Measurements from ENCODE around the gene ITGAL.
"Not testable (repeated sequence)": the region's sequence is repeated elsewhere in the genome, so short reads cannot be mapped to it uniquely, and the experiment has no call there.

Gene ITGAL

DNA sequence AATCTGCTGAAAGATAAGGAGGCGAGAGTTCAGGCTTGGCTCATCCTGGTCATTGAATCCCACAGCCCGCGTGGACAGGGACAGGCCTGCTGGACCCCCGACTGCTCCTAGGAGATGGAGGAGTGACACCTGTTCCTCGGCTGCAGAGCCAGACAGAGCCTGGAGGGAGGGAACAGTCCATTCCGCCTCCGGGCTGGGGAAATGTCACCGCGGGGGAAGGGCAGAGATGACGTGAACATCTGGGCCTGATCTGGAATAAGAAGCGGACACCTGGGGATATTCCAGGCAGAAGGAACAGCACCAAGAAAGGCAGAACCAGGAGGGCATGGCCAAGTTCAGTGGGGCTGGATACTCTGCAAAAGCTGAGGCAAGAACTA, 60.6 kb downstream of the ITGAL start:
- H3K4me1 ChIP-seq (ENCODE audit: control insufficient read depth in 5 of 5, insufficient read depth in 5 of 5, low read length in 5 of 5): peaks cover 5 to 42% (median 32%) of the 10 kb centered on the region in 5 donors
- no peak overlapping the region for H3K27ac ChIP-seq (ENCODE audit: low read depth, low read length)
- no peak overlapping the region for H3K9ac ChIP-seq (ENCODE audit: low read length in 5 of 5)

DNA sequence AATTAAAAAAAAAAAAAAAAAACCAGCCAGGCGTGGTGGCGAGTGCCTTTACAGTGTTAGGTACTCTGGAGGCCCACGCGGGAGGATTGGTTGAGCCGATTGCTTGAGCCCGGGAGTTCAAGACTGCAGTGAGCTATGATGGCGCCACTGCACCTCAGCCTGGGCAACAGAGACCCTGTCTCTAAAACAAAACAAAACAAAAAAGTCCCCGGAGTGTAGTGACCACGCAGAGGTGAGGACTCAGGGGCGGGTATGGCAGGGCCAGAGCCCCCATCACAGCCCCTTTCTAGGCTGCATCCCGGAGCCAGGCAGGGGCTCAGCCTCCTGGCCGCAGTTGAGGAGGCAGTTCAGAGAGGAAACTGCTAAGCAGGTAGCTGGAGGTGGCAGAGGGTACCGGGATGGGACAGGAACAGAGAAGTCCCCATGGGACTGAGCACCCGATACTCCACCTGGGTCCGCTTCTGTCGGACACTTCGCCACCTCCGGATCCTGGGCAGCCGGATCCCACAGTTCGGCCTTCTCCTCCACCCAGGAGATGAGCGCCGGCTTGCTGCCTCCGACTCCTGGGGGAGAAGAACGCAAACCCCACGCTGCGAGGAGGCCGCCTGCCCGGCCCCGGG, 61.3 kb downstream of the ITGAL start:
- peak overlapping the region; percentile 96 for H3K27ac ChIP-seq (ENCODE audit: low read depth, low read length)
- peaks cover 0 to 24% (median 17%) of the 10 kb centered on the region in 5 donors for H3K36me3 ChIP-seq (ENCODE audit: control insufficient read depth in 5 of 5, insufficient read depth in 5 of 5, low read length in 5 of 5)
- peak overlapping the region in 4 of 5 donors; percentile 90 to 94 (median 92) for H3K9ac ChIP-seq (ENCODE audit: low read length in 5 of 5)
- no peaks in the 10 kb centered on the region for H3K9me3 ChIP-seq (ENCODE audit: control insufficient read depth in 5 of 5, low read length in 5 of 5)
- H3K4me1 ChIP-seq (ENCODE audit: control insufficient read depth in 5 of 5, insufficient read depth in 5 of 5, low read length in 5 of 5): peaks cover 5 to 37% (median 31%) of the 10 kb centered on the region in 5 donors
- H3K4me3 ChIP-seq (ENCODE audit: low read depth in 1 of 5, low read length in 5 of 5): peak overlapping the region; percentile 26 to 90 (median 82)
- H3K27me3 ChIP-seq (ENCODE audit: control insufficient read depth in 5 of 5, insufficient read depth in 4 of 5, low read length in 5 of 5): no peaks in the 10 kb centered on the region

More for the DNA sequence above, 60.6 kb downstream of the ITGAL start:
- peak overlapping the region in 1 of 5 donors; percentile 2 for H3K4me3 ChIP-seq (ENCODE audit: low read depth in 1 of 5, low read length in 5 of 5)
- H3K9me3 ChIP-seq (ENCODE audit: control insufficient read depth in 5 of 5, low read length in 5 of 5): no peaks in the 10 kb centered on the region
- peaks cover 0 to 24% (median 17%) of the 10 kb centered on the region in 5 donors for H3K36me3 ChIP-seq (ENCODE audit: control insufficient read depth in 5 of 5, insufficient read depth in 5 of 5, low read length in 5 of 5)
- H3K27me3 ChIP-seq (ENCODE audit: control insufficient read depth in 5 of 5, insufficient read depth in 4 of 5, low read length in 5 of 5): no peaks in the 10 kb centered on the region

DNA sequence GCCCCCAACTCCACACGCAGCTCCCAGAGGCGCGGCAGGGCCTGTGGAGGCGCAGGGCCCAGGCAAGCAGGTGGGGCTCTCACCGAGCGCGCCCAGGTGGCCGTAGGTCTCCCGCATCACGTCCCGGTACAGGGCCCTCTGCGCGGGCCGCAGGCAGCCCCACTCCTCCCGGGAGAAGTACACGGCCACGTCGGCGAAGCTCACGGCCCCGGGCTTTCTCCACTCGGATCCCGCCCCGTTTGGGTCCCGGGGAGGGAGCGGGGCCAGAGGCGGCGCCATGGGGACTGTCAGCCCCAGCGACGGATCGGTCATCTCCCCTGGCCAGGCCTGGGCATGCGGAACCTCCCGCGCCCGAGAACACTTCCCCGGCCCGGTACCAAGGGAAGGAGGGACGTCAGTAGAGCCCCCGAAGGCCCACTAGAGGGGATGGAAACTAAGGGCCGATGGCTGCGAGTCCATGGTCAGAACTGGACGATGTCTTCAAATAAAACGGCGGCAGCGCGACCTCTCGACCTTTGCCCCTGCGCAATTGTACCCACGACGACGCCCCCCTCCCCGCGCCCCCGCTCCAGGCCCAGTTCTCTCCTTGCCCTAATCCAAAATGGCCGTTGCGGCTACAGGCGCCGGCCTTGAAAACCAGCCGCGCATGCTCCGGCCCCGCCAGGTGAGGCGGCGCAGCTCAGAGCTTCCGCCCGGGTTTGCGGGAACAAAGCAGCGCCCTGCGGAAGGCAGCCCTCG, 62.0 kb downstream of the ITGAL start, which contains the start of gene ZNF747:
TSS of gene ZNF747 (minus strand) at position 491 of the 738 bp plus-strand sequence. CDS start at position 312, 179 bp downstream.
- H3K4me1 ChIP-seq (ENCODE audit: control insufficient read depth in 5 of 5, insufficient read depth in 5 of 5, low read length in 5 of 5): peaks cover 2 to 30% (median 26%) of the 10 kb centered on the region in 5 donors
- peak within 1 kb of the TSS; percentile 96 for H3K27ac ChIP-seq (ENCODE audit: low read depth, low read length)
- H3K4me3 ChIP-seq (ENCODE audit: low read depth in 1 of 5, low read length in 5 of 5): peak within 1 kb of the TSS; percentile 79 to 90 (median 88)
- peaks cover 0 to 24% (median 17%) of the 10 kb centered on the region in 5 donors for H3K36me3 ChIP-seq (ENCODE audit: control insufficient read depth in 5 of 5, insufficient read depth in 5 of 5, low read length in 5 of 5)
- peak within 1 kb of the TSS; percentile 73 to 94 (median 91) for H3K9ac ChIP-seq (ENCODE audit: low read length in 5 of 5)
- no peaks in the 10 kb centered on the region for H3K27me3 ChIP-seq (ENCODE audit: control insufficient read depth in 5 of 5, insufficient read depth in 4 of 5, low read length in 5 of 5)
- no peaks in the 10 kb centered on the region for H3K9me3 ChIP-seq (ENCODE audit: control insufficient read depth in 5 of 5, low read length in 5 of 5)

DNA sequence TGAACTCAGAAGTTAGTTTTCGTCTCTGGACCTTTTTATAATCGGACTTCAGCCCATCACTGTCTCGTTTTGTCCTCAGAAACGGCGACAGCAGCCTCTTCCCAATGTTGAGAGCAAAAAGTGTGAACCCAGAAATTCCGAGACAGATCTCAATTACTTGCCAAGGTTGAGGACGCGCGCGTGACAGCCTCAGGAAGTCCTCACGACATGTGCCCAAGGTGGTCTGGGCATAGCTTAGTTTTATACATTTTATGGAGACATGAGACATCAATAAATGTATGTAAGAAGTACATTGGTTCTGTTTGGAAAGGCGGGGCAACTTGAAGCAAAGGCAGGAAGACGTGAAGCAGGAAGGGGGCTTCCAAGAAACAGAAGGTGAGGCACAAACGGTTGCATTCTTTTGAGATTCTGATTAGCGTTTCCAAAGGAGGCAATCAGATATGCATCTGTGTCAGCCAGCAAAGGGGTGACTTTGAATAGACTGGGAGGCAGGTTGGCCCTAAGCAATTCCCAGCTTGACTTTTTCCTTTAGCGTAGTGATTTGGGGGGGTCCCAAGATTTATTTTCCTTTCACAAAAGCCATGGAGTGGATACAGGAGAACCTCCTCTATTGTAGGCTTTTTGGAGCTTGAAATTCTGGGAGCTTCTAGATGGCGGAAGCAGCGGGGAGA, 62.7 kb downstream of the ITGAL start:
- H3K36me3 ChIP-seq (ENCODE audit: control insufficient read depth in 5 of 5, insufficient read depth in 5 of 5, low read length in 5 of 5): peaks cover 0 to 24% (median 17%) of the 10 kb centered on the region in 5 donors
- no peaks in the 10 kb centered on the region for H3K9me3 ChIP-seq (ENCODE audit: control insufficient read depth in 5 of 5, low read length in 5 of 5)
- H3K4me3 ChIP-seq (ENCODE audit: low read depth in 1 of 5, low read length in 5 of 5): peak overlapping the region; percentile 79 to 90 (median 88)

DNA sequence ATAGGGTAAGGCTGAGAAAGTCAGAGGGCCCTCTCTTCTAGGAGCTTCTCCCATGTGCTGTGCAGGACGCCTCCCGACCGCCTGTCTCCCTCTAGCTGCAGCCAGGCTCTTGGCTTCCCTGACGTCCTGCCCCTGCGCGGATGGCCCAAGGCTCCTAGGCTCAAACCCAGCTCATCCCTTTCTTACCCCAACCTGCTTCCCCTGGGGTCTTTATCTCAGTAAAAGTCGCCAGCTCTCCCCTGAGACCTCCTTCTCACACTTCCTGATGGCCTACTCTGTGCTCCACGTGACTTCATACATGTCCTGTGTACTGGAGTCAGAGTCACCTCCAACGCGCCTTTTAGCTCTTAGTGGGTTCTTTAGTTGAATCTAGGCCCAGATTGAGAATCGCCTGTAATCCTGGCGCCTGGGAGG, 63.2 kb downstream of the ITGAL start:
- peaks cover 2 to 30% (median 26%) of the 10 kb centered on the region in 5 donors for H3K4me1 ChIP-seq (ENCODE audit: control insufficient read depth in 5 of 5, insufficient read depth in 5 of 5, low read length in 5 of 5)
- peaks cover 0 to 21% (median 15%) of the 10 kb centered on the region in 5 donors for H3K36me3 ChIP-seq (ENCODE audit: control insufficient read depth in 5 of 5, insufficient read depth in 5 of 5, low read length in 5 of 5)

More for the DNA sequence above, 62.7 kb downstream of the ITGAL start:
- Histone ChIP-seq H3K27me3 (ENCODE audit: control insufficient read depth in 5 of 5, insufficient read depth in 4 of 5, low read length in 5 of 5) (no peaks in the 10 kb centered on the region), H3K27ac (ENCODE audit: low read depth, low read length) (peak overlapping the region; percentile 96), H3K4me1 (ENCODE audit: control insufficient read depth in 5 of 5, insufficient read depth in 5 of 5, low read length in 5 of 5) (peaks cover 2 to 30% (median 26%) of the 10 kb centered on the region in 5 donors), H3K9ac (ENCODE audit: low read length in 5 of 5) (peak overlapping the region; percentile 73 to 94 (median 91))

DNA sequence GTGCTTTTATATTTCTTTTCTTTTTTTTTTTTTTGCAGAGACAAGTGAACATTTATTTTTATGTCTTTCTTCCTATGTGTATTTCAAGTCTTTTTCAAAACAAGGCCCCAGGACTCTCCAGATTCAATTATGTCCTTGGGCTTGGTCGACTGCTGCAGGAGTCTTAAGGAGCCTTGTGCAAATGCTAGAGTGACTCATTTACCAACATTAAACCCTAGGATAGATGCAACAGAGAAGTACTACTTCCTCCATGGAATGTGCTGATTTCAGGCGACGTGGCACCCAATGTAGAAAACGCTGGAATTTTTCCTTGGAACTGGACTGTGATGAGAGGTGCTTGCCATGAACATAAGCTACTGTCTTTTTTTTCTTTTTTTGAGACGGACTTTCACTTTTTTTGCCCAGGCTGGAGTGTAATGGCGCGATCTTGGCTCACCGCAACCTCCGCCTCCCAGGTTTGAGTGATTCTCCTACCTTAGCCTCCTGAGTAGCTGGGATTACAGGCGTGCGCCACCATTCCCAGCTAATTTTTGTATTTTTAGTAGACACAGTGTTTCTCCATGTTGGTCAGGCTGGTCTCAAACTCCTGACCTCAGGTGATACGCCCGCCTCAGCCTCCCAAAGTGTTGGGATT, 64.0 kb downstream of the ITGAL start:
- Histone ChIP-seq H3K27ac (ENCODE audit: low read depth, low read length) (peak overlapping the region; percentile 96), H3K36me3 (ENCODE audit: control insufficient read depth in 5 of 5, insufficient read depth in 5 of 5, low read length in 5 of 5) (peaks cover 0 to 14% (median 9%) of the 10 kb centered on the region in 5 donors), H3K4me1 (ENCODE audit: control insufficient read depth in 5 of 5, insufficient read depth in 5 of 5, low read length in 5 of 5) (peaks cover 3 to 36% (median 26%) of the 10 kb centered on the region in 5 donors)
- H3K9me3 ChIP-seq (ENCODE audit: control insufficient read depth in 5 of 5, low read length in 5 of 5); H3K4me3 ChIP-seq (ENCODE audit: low read depth in 1 of 5, low read length in 5 of 5); H3K27me3 ChIP-seq (ENCODE audit: control insufficient read depth in 5 of 5, insufficient read depth in 4 of 5, low read length in 5 of 5); H3K9ac ChIP-seq (ENCODE audit: low read length in 5 of 5): not testable (repeated sequence)

More for the DNA sequence above, 63.2 kb downstream of the ITGAL start:
- peak overlapping the region; percentile 96 for H3K27ac ChIP-seq (ENCODE audit: low read depth, low read length)
- no peaks in the 10 kb centered on the region for H3K27me3 ChIP-seq (ENCODE audit: control insufficient read depth in 5 of 5, insufficient read depth in 4 of 5, low read length in 5 of 5)
- peak overlapping the region in 4 of 5 donors; percentile 90 to 94 (median 92) for H3K9ac ChIP-seq (ENCODE audit: low read length in 5 of 5)
- no peaks in the 10 kb centered on the region for H3K9me3 ChIP-seq (ENCODE audit: control insufficient read depth in 5 of 5, low read length in 5 of 5)
- H3K4me3 ChIP-seq (ENCODE audit: low read depth in 1 of 5, low read length in 5 of 5): peak overlapping the region; percentile 79 to 90 (median 88)

DNA sequence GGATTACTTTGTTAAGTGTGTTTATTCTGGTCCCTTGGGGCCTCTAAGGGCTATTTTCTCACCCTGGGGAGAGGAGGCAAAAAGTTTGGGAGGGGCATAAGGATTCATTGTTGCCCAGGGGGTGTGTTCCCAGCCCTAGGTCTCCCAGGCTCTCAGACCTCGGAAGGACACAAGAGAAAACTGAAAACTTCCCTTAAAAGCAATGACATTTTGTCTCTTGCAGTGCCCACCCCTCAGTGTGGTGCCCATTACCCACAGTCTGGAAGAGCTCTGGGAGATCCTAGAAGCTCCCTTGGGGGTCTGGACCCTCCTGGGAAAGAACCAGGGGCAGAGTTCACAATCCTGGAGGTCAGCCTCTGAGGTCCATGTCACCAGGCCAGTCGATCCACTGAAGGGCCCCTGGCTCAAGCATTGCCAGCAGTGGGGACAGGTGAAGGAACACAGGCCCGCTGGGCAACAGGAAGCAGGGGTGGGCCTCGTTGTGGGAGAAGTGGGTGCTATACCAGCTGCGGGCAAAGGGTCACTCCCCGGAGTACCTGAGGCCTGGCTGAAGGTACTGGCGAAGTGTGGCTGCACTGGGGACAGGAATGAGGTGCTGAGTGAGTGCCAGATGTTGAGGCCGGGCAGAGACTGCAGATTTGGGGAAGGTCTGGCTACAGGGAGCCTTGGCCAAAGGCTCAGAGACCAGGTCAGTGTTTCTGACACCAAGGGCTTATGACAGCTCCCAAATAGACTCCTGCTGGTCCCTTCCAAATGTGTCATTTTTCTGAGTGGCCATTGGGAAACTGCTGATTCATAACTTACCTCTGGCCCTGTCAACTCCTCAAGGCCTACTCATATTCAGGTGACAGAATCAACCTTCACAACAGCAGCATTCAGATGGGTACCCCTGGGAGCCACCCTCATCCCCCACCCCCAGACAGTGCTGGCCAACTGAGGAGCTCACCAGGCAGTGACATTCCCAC, 66.7 kb downstream of the ITGAL start:
- H3K27me3 ChIP-seq (ENCODE audit: control insufficient read depth in 5 of 5, insufficient read depth in 4 of 5, low read length in 5 of 5): no peaks in the 10 kb centered on the region
- H3K9me3 ChIP-seq (ENCODE audit: control insufficient read depth in 5 of 5, low read length in 5 of 5): no peaks in the 10 kb centered on the region
- no peaks in the 10 kb centered on the region for H3K36me3 ChIP-seq (ENCODE audit: control insufficient read depth in 5 of 5, insufficient read depth in 5 of 5, low read length in 5 of 5)
- H3K9ac ChIP-seq (ENCODE audit: low read length in 5 of 5): peak overlapping the region in 1 of 5 donors; percentile 39
- H3K4me1 ChIP-seq (ENCODE audit: control insufficient read depth in 5 of 5, insufficient read depth in 5 of 5, low read length in 5 of 5): peaks cover 4 to 24% (median 13%) of the 10 kb centered on the region in 5 donors
- H3K27ac ChIP-seq (ENCODE audit: low read depth, low read length): no peak overlapping the region
- H3K4me3 ChIP-seq (ENCODE audit: low read depth in 1 of 5, low read length in 5 of 5): no peak overlapping the region

DNA sequence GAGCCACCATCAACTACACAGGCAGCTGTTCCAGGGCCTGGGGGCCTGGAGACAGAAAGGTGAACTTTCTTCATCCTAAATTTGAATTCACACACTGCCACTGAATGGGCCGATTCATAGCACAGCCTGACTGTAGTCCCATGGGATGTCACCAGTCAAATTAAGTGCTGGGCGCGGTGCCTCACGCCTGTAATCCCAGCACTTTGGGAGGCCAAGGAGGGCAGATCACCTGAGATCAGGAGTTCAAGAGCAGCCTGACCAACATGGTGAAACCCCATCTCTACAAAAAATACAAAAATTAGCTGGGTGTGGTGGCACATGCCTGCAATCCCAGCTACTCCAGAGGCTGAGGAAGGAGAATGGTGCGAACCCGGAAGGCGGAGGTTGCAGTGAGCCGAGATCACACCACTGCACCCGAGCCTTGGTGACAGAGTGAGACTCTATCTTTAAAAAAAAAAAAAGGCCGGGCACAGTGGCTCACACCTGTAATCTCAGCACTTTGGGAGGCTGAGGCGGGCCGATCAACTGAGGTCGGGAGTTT, 67.5 kb downstream of the ITGAL start:
- not testable (repeated sequence) for H3K27ac ChIP-seq (ENCODE audit: low read depth, low read length)

More for the DNA sequence above, 67.5 kb downstream of the ITGAL start:
- not testable (repeated sequence) for H3K4me3 ChIP-seq (ENCODE audit: low read depth in 1 of 5, low read length in 5 of 5); H3K36me3 ChIP-seq (ENCODE audit: control insufficient read depth in 5 of 5, insufficient read depth in 5 of 5, low read length in 5 of 5); H3K9me3 ChIP-seq (ENCODE audit: control insufficient read depth in 5 of 5, low read length in 5 of 5); H3K27me3 ChIP-seq (ENCODE audit: control insufficient read depth in 5 of 5, insufficient read depth in 4 of 5, low read length in 5 of 5); H3K9ac ChIP-seq (ENCODE audit: low read length in 5 of 5)
- H3K4me1 ChIP-seq (ENCODE audit: control insufficient read depth in 5 of 5, insufficient read depth in 5 of 5, low read length in 5 of 5): peaks cover 4 to 19% (median 12%) of the 10 kb centered on the region in 5 donors
